Measurements from ENCODE around the gene FSIP1.

DNA sequence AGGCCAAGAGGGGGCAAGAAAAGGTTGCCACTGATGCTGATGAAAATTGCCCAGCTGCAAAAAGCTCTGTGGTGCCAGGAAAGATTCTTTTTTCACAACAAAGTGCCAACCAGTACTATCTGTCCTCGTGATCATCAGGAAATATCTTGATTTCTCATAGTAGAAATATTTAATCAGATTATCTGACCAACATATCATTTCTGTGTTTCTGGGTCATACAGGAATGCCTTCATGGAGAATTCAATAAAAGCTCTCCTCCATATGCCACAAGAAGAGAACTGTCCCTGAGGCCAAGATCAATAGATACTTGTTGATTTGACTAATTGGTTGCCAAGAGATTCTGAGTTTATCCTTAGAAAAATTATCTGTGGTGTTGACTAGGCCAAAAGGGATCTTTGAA is 63.5 kb downstream of the FSIP1 start:
- TF ChIP-seq, protein P1, sequence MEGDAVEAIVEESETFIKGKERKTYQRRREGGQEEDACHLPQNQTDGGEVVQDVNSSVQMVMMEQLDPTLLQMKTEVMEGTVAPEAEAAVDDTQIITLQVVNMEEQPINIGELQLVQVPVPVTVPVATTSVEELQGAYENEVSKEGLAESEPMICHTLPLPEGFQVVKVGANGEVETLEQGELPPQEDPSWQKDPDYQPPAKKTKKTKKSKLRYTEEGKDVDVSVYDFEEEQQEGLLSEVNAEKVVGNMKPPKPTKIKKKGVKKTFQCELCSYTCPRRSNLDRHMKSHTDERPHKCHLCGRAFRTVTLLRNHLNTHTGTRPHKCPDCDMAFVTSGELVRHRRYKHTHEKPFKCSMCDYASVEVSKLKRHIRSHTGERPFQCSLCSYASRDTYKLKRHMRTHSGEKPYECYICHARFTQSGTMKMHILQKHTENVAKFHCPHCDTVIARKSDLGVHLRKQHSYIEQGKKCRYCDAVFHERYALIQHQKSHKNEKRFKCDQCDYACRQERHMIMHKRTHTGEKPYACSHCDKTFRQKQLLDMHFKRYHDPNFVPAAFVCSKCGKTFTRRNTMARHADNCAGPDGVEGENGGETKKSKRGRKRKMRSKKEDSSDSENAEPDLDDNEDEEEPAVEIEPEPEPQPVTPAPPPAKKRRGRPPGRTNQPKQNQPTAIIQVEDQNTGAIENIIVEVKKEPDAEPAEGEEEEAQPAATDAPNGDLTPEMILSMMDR (IDR thresholded peaks at IDR 0.05), result no peak
- no peak for TF ChIP-seq POLR2A (IDR thresholded peaks at IDR 0.05)

Measured in body of pancreas (tissue), 4 donors.